CD4-positive, alpha-beta T cell treated with Interferon alpha-2 for 1 hour (primary cell): ENCODE measurements around the gene SEMA3G.

Source experiments
- DNase-seq, 2 donors: peaks; one replicate each; pipeline ENCODE4 v3.0.0-alpha.2; 2020 to 2022

SEMA3G gene

DNA sequence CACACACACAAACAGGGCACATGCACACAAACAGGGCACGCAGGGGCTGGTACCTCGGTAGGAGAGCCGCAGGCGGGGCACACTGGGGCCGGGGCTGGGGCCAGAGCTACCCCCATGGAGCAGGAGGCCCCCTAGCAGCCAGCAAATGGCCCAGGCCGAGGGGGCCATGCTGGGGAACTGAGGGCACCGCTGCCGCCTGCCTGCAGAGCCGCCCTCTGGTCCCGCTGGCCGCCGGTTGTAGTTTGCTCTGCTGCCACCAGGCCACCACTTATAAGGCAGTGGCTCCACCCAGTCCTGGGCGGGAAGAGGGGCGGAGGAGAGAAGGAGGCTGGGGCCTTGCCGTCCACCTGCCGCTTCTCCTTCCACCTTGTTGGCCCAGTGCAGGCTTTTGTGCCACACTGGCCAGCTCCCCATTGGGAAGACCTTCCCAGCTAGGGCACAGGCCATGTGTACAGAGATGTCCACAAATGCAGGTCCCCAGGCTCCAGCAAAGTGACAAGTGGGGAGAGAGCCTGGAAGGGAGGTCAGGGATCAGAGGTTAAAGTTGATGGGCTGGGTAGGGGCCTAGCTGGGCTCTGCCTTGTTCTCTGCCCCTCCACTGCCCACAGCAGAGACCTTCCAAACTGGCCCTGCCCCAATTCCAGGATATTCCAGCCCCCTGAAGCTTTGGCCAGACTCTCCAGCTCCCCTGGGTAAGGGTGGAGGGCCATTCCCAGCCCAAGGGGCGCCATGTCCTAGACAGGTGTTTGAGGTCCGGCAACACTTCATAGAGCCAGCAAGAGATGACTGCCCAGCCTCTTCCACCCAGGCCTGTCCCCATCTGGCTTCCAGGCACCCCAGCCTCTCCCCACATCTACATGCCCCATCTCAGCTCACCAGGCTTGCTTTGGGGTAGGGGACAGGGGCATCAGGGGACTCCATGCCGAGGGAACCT, at the start of gene SEMA3G:
Gene SEMA3G (minus strand): TSS at position 244 of the 934 bp plus-strand sequence. CDS start 76 bp downstream, at position 168.
- DNase-seq, result peak; percentile 73 to 82

GRCh38 chr3:52494445-52494844, 49.5 kb upstream of the SEMA3G start:
- DNase-seq, result no peak

DNA sequence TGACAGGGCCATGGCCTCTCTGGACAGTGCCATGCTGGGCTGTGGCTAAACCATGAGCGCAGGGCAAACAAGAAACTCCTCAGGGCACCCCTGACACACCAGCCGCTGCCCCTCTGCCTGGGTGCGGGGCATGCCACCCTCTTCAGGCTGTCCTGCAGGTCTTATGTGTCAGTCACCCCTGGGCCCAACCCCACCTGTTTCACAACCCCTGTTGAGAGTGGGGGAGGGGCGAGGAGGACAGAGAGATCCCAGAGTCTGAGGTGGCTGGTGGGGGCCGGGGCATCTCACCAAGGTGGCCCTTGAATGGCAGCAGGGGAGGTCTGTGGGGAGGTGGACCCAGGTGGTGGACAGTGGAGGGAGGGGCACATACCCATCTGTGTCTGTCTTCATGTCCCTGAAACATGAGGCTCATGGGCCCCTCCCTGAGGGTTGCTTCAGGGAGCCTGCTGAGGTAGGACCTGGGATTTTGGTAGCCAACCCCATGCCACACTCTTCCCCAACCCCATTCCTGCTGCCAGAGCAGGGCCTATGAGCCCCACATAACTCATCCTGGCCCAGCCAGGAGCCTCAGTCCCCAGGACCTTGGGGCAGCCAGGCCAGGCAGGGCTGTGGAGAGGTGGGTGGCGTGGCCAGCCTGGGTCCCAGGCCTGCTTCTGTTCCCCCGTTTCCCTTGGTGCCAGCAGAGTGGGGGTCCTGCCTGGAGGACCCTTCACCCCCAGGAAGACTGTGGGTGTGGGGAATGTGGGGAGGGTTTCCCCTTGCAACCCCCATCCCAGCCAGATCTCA, 48.5 kb upstream of the SEMA3G start:
- DNase-seq, result no peak

GRCh38 chr3:52492059-52492458, 47.2 kb upstream of the SEMA3G start:
- DNase-seq, result no peak

DNA sequence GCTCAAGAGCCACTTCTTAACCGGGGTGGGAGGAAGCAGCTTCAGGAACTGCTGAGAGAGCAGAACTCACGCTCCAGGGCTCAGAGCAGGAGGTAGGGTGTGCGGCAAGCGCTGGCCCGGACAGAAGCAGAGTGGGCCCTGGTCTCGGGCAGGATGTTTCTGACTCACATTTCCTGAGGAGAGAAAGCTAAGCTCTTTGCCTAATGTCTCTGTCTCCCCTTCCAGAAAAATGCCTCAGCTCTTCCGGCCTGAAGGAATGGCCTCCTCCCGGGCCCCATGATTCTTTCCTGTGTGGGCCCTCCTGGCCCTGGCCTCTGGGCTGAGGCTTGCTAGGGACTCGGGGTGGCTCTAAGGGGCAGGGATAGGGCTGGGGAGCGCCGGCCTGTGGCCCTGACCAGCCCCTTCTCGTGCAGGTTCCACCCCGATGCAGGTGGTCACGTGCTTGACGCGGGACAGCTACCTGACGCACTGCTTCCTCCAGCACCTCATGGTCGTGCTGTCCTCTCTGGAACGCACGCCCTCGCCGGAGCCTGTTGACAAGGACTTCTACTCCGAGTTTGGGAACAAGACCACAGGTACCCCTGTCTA, 46.1 kb upstream of the SEMA3G start:
- no peak for DNase-seq

DNA sequence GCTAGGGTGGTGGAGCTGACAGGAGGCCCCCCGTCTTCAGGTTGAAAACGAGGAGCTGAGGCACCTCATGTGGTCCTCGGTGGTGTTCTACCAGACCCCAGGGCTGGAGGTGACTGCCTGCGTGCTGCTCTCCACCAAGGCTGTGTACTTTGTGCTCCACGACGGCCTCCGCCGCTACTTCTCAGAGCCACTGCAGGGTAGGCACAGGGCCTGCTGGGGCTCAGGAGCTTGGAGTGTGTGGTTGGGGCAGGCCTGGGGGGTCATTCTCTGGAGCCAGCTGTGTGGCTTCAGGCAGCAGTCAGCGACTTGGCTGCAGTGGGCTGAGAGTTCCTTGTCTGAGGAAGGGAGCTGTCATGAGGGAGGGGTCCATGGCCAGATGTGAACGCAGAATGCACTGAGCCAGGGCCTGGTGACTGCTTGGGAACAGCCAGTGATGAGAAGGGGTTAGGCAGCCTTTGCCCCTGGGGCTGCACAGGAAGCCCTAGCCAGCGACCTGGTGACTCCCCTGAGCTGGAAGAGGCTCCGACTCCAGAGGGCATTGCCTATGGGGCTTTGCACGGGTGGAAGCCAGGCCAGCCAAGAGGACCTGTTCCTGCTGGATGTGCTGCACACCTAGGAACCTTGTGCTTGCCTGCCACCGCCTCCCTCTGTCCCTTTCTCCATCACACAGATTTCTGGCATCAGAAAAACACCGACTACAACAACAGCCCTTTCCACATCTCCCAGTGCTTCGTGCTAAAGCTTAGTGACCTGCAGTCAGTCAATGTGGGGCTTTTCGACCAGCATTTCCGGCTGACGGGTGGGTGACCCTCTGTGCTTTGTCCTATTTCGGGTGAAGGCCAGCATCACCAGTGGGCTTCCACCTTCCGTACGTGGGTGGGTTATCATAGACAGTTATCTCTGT, 45.4 kb upstream of the SEMA3G start:
- no peak for DNase-seq

GRCh38 chr3:52489453-52489852, 44.5 kb upstream of the SEMA3G start:
- no peak for DNase-seq

- no peak for DNase-seq
These were observed 43.8 kb upstream of the SEMA3G start for GRCh38 chr3:52488746-52489145.

- no peak for DNase-seq
These were observed 43.1 kb upstream of the SEMA3G start for GRCh38 chr3:52487788-52488691.

GRCh38 chr3:52487050-52487787, 42.3 kb upstream of the SEMA3G start:
- no peak for DNase-seq

- DNase-seq, result no peak
These were observed 40.0 kb upstream of the SEMA3G start for GRCh38 chr3:52484680-52485461.

DNA sequence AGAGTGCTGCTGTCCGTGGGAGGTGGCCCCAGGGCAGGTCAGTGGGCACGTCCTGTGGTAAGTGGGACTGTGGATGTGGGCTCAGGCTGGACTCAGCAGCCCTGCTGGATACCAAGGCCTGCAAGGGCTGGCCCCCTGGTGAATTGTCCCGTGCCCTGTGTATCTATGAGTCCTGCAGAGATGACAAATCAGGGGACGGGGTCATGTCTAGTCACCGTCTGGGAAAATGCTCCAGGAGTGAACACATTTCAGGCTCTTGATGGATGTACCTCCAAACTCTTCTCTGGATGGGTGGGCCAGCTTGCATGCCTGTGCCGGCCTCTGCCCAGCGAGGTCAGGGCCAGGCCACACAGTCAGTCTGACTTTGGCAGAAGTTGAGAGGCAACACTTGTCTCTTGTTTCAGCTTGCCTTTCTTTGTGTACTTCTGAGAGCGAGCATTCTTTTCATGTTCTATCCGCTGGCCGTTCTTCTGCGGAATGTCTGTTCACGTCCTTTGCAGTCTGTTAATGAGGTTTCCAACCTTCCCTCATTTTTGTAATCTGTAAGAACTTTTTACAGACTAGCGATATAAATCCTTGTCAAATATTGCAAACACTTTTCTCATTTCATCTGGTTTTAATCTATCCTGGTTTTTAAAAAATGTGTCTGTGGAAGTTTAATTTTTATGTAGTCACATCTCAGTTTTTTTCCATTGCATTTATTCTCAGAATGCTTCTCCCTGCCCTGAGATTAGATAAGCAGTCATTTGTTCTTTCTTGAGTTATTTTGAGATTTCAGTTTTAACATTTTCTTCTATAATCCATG, 38.9 kb upstream of the SEMA3G start:
- DNase-seq, result no peak

DNA sequence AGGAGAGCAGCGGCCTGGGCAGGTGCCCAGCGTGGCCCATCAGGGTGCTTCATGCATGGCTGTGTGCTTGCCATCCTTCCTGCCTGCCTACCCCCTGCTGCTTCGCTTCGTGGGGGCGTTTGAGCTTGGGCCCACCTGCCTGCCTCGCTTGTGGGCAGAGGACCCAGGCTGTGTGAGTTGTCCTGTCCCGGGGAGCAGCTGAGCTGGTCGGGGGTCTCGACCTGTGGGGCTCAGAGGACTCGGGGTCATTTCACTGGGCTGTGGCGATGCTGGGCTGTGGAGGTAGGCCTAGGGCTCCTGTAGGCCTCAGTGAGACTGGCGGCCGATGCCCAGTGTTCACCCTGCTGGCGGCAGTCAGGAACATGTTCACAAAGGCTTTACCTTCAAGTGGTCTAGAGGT, 38.2 kb upstream of the SEMA3G start:
- DNase-seq, result no peak

DNA sequence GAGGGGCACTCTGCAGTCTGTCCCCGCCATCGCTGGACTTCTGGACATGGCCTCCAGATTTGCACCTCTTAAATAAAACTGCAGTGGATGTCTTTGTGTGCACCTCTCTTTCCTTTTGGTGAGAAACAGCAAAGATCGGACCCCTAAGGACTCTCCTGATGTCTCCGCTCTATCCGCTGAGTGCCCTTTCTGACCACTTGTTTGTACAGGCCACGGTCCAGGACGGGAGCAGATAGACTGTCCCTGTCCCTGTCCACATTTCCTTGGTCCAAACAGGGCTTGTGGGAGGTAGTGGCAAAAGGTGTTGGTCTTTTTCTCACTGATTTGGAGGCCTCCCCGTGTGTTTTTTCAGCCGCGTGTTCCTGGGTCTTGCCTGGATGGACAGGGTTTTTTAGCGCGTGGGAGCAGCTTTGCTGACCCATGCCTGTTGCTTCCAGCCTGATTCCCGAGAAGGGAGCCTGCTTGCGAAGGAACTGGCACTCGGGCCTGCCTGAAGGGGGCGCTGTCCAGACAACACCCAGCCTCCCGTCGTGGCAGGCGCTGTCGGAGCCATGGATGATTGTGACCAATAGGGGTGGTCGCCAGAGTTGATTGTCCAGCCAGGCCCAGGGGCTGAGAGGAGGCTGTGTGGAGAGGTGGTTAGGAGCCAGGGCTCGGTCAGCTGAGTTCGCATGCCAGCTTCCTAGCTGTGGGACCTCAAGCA, 37.1 kb upstream of the SEMA3G start:
- DNase-seq, result peak in 1 of 2 donors; percentile 8

GRCh38 chr3:52480768-52481715, 36.1 kb upstream of the SEMA3G start:
- no peak for DNase-seq

DNA sequence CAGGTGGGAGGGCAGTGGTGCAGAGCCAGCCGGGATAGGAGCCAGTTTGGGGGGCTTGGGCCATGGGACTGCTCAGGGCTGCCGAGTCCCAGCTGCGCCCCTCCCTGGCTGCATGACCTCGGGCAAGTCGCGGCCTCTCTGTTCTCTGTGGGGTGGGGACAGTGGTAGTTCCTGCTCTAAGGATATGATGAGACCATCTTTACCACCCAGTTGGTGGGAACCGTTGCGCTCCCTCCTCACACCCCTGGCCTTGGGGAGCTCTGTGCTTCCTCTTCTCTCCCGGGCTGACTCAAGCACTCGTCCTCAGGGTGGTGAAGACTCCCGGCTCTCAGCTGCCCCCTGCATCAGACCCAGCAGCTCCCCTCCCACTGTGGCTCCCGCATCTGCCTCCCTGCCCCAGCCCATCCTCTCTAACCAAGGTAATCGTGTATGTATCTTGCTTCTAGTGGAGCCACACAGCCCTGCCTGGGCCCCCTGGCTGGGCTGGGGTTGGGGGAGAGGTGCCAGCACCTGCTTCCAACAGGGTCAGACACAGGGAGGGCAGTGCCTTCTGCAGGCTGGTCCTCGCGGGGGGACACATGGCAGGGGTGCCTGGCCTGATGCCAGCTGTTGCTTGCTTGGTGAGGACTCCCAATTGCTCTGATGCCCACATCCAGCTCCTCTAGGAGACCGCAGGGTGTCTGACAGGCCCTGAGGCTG, 35.1 kb upstream of the SEMA3G start:
- DNase-seq, result no peak
